Measurements from ENCODE around the gene NALCN. TPM values are rescaled to one million over a fixed set of nuclear protein-coding genes. Genes with fewer than 3 reads are reported as not detected.

The NALCN gene
- total RNA-seq, 1 donor from 2014 or later, result 38.6 TPM

DNA sequence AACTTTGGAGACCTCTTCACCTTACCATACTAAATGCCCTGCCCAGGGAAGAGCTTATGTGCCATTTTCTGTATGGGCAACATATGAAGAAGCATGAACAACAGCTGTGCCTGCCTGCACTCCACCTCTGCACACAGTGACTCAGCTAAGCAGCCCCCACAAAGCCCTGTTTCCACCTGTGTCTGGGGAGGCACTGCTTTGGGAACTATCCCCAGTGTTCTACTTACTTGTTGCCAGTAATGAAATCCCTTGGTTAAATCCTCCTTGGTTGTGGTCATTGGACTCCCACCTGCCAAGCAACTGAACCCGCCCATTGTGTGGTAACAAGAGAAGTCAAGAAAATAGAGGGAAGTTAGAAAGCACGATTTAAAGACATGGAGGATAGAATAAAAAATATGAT, 84.6 kb downstream of the NALCN start:
- Mint-ChIP-seq H3K27me3 (ENCODE audit: low read depth) (no peaks in the 10 kb centered on the region), H3K4me1 (ENCODE audit: low read depth) (no peaks in the 10 kb centered on the region), H3K36me3 (ENCODE audit: low read depth) (peaks cover 23% of the 10 kb centered on the region), H3K4me3 (ENCODE audit: unreplicated experiment) (no peak overlapping the region), H3K9me3 (ENCODE audit: low read depth) (peaks cover 7% of the 10 kb centered on the region), H3K27ac (ENCODE audit: unreplicated experiment) (no peak overlapping the region)
- no peak for DNase-seq (ENCODE audit: low spot score)
- TF ChIP-seq, protein P1, sequence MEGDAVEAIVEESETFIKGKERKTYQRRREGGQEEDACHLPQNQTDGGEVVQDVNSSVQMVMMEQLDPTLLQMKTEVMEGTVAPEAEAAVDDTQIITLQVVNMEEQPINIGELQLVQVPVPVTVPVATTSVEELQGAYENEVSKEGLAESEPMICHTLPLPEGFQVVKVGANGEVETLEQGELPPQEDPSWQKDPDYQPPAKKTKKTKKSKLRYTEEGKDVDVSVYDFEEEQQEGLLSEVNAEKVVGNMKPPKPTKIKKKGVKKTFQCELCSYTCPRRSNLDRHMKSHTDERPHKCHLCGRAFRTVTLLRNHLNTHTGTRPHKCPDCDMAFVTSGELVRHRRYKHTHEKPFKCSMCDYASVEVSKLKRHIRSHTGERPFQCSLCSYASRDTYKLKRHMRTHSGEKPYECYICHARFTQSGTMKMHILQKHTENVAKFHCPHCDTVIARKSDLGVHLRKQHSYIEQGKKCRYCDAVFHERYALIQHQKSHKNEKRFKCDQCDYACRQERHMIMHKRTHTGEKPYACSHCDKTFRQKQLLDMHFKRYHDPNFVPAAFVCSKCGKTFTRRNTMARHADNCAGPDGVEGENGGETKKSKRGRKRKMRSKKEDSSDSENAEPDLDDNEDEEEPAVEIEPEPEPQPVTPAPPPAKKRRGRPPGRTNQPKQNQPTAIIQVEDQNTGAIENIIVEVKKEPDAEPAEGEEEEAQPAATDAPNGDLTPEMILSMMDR (IDR thresholded peaks at IDR 0.05), result no peak

DNA sequence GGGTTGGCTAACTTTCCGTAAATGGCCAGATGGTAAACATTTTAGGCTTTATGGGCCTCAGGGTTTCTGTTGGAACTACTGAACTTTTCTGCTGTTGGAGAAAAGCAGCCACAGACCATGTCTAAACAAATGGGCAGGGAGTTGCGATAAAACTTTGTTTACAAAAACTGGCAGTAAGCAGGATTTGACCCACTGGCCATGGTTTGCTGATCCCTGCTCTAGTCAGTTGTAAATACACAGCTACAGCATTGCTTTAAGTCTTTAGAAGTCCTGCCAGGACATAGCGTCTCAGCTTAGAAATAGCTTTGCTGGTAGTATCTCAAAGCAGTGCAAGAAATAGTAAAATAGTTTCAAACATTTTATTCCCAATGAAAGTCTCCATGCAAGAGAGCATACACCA, 88.4 kb downstream of the NALCN start:
- Mint-ChIP-seq H3K27me3 (ENCODE audit: low read depth) (no peaks in the 10 kb centered on the region), H3K36me3 (ENCODE audit: low read depth) (peaks cover 15% of the 10 kb centered on the region), H3K9me3 (ENCODE audit: low read depth) (peaks cover 7% of the 10 kb centered on the region), H3K4me3 (ENCODE audit: unreplicated experiment) (no peak overlapping the region), H3K27ac (ENCODE audit: unreplicated experiment) (no peak overlapping the region), H3K4me1 (ENCODE audit: low read depth) (peaks cover 3% of the 10 kb centered on the region)
- no peak for DNase-seq (ENCODE audit: low spot score)
- TF ChIP-seq, protein P1 (IDR thresholded peaks at IDR 0.05), result no peak

DNA sequence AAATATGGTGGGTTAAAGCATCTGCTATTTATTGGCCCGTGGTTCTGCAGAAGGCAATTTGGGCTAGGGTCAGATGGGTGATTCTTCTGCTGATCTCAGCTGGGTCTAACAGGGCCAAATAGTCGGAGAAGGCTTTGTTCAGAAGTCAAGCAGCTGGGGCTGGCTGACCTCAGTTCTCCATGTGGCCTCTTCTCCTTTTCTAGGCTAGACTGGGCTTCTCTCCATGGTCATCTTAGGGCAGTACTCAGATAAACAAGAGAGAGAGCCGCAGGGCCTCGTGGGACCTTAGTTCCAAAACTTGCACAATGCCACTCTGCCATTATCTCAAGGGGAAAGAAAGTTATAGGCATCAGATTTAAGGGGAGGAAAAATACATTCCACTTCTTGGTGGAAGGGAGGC, 89.6 kb downstream of the NALCN start:
- peaks cover 3% of the 10 kb centered on the region for H3K4me1 Mint-ChIP-seq (ENCODE audit: low read depth)
- H3K4me3 Mint-ChIP-seq (ENCODE audit: unreplicated experiment), result no peak overlapping the region
- TF ChIP-seq, protein P1 (IDR thresholded peaks at IDR 0.05), result no peak
- H3K36me3 Mint-ChIP-seq (ENCODE audit: low read depth), result peaks cover 11% of the 10 kb centered on the region
- no peak overlapping the region for H3K27ac Mint-ChIP-seq (ENCODE audit: unreplicated experiment)
- H3K9me3 Mint-ChIP-seq (ENCODE audit: low read depth), result peaks cover 7% of the 10 kb centered on the region
- H3K27me3 Mint-ChIP-seq (ENCODE audit: low read depth), result no peaks in the 10 kb centered on the region
- DNase-seq (ENCODE audit: low spot score), result no peak

DNA sequence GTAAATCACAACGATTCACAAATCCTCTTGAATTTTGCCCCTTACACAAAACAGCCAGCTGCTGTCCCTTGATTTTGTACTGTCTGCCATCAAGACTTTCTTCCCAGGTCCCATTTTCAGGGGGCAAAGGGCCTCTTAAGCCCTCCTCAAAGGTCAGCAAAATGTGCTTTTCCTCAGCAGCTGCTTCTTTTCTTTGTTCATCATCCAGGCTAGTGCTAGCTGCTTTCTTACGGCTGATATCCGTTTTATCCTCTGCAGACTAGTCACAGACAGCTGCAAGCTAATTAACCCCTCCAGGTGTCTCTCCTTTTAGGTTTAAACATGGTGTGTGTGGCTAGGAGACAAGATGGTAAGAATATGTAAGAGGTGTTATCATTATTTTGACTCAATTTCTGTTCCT, 90.9 kb downstream of the NALCN start:
- H3K27ac Mint-ChIP-seq (ENCODE audit: unreplicated experiment), result no peak overlapping the region
- no peak for DNase-seq (ENCODE audit: low spot score)
- peaks cover 3% of the 10 kb centered on the region for H3K36me3 Mint-ChIP-seq (ENCODE audit: low read depth)
- H3K4me1 Mint-ChIP-seq (ENCODE audit: low read depth), result peaks cover 3% of the 10 kb centered on the region
- no peaks in the 10 kb centered on the region for H3K9me3 Mint-ChIP-seq (ENCODE audit: low read depth)
- no peaks in the 10 kb centered on the region for H3K27me3 Mint-ChIP-seq (ENCODE audit: low read depth)
- H3K4me3 Mint-ChIP-seq (ENCODE audit: unreplicated experiment), result no peak overlapping the region
- TF ChIP-seq, protein P1 (IDR thresholded peaks at IDR 0.05), result no peak

DNA sequence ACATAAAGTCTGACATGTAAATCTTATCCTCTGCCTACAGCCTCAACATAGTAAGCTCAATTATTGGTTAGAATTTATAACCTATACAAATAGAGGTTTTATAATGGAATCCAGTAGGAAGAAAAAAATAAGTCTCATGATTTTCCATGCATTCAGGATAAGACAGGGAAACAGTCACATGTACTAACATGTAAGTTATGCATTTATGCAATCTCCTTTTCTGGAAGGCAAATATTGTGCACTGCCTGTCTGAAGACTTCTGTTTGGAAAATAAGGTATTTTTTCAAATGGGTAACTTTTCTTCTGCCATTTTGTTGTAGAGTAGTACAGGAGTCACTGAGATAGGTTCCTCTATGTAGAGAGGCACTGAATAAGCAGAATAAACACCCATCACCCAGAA, 92.7 kb downstream of the NALCN start:
- H3K27ac Mint-ChIP-seq (ENCODE audit: unreplicated experiment), result no peak overlapping the region
- H3K9me3 Mint-ChIP-seq (ENCODE audit: low read depth), result no peaks in the 10 kb centered on the region
- no peak for DNase-seq (ENCODE audit: low spot score)
- peaks cover 9% of the 10 kb centered on the region for H3K4me1 Mint-ChIP-seq (ENCODE audit: low read depth)
- no peak overlapping the region for H3K4me3 Mint-ChIP-seq (ENCODE audit: unreplicated experiment)
- H3K27me3 Mint-ChIP-seq (ENCODE audit: low read depth), result no peaks in the 10 kb centered on the region
- H3K36me3 Mint-ChIP-seq (ENCODE audit: low read depth), result peaks cover 2% of the 10 kb centered on the region
- TF ChIP-seq, protein P1 (IDR thresholded peaks at IDR 0.05), result no peak

Data from chondrocyte (in vitro differentiated cells).